ENCODE results near the gene TRABD2B.

The TRABD2B gene

DNA sequence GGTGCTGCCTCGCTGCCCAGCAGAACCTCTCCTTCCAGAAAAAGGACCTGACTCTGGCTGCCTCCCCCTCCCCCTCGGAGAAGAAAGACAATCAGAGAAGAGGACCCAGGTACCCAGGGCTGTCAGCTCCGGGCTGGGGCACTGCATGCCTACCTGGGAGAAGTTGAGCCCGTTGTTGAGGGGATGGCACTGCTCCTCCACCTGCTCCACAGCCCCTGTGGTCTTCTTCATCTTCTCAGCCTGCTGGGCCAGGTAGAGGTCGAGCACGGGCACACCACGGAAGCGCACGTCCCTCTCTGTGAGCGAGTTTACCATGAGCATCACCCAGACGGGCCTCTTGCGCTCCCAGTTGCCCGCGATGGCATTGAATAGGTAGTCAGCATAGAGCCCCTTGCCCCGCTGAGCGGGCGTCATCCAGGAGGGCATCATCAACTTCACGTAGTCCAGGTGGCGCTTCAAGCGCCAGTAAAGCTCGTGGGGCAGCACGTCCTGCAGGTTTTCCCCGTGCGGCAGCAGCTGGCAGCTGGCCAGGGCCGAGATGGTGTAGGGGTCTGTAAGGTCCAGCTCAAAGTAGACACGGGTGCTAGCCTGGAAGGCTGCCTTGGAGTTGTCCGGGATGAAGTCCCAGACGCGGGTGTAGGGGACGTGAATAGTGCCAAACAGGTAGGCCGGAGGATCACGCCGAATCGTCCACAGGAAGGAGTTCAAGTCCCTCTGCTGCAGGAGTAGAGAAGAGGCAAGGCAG is 3.1 kb downstream of the TRABD2B start:
- no peak for DNase-seq (ENCODE audit: low read depth in 1 of 2, low spot score in 1 of 2)

DNA sequence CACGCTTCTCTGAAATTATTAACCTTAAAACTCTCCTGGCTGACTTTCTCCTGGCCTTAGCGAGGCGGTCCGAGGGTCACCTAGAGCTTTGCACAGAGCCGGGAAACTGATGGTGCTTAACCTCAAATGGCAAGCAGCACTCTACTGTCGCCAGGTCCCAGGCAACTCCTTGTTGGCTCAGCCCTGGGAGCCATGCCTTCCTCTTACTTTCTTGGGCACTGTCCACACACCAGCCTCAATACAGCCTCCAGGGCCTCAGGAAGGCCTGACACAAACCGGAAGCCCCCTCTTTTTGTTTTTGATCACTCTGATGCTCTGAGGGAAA is 3.8 kb downstream of the TRABD2B start:
- DNase-seq (ENCODE audit: low read depth in 1 of 2, low spot score in 1 of 2): no peak

DNA sequence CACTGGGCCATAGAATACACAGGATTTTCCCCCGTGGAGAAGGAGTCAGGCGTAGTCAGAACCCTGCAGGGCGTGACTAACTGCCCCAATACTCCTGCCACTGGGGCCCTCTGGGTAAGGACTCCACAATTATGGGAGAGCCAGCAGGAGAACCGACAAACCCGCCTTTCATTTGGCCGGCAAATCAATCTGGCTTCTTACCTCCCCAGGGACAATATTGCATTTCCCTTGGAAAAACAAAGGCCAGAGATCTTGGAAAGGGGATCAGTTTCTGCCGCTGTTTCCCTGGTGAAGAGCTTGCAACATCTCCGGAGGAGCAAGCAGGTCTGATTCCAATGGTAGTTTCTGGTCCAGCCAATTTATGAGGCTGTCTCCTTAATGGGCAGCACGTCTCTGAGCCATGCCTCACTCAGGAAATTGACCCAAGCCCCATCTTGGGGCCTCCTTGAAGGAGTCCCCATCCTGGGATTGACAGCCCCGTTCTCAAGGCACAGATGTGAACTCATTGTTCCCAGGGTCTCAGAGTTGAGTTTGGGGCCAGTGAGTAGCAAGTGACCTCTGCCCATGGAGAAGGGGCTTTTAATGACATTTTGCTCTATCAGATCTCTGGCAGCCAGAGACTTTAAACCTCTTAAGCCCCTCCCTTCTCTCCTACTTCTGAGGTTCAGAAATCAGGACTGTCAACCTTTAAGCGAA is 4.3 kb downstream of the TRABD2B start:
- DNase-seq (ENCODE audit: low read depth in 1 of 2, low spot score in 1 of 2): no peak

DNA sequence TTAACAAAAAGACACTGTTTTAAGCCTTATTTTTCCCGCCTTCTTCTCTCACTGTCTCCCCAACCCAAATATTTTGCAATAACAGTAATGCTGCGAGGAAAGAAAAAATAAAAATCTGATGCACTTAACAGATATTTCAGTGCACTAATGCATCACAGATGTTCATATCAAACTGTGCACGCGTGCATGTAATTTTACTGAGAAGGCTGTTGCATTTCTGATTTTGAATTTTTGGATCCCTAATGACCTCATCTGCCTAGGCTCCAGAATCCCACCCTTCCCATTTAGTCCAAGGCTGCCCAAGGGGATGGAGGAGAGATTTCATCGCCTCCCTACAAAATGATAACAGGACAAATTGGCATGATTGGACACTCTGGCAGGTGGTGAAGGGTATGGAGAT is 5.5 kb downstream of the TRABD2B start:
- DNase-seq (ENCODE audit: low read depth in 1 of 2, low spot score in 1 of 2): no peak

DNA sequence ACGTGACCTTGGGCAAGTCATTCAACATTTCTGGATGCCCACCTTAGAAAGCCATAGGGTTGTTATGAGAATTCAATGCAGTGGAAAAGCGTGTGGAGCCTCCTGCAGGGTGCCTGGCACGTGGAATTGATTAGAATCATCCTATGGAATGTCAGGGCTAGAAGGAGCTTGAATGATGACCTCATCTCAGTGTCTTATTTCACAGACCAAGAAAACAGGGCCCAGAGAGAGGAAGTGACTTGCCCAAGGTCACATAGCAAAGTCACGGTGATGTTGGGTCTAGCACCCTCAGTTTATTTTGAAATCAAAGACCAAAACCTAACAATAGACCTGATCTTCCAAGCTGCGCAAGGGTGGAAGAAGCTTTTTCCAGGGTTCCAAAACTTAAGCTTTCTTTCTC is 6.0 kb downstream of the TRABD2B start:
- DNase-seq (ENCODE audit: low read depth in 1 of 2, low spot score in 1 of 2): no peak

DNA sequence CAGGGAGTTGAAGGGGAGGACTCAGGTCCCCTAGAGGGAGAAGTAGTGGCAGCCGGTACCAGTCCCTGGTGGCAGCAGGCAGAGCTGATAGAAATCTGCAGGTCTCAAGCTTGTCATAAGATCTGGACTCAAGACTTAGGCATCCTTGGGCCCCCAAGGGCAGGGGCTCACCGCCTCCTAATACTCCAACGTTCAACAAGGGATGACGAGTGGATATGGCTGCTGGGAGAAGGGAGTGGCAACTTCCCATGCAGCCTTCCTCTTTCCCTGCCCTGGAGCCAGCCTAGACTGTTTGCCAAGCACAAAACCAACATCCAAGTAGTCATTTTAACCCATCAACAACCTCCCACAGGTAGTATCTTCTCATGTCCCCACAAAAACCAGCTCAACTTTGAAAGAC is 6.9 kb downstream of the TRABD2B start:
- no peak for DNase-seq (ENCODE audit: low read depth in 1 of 2, low spot score in 1 of 2)

DNA sequence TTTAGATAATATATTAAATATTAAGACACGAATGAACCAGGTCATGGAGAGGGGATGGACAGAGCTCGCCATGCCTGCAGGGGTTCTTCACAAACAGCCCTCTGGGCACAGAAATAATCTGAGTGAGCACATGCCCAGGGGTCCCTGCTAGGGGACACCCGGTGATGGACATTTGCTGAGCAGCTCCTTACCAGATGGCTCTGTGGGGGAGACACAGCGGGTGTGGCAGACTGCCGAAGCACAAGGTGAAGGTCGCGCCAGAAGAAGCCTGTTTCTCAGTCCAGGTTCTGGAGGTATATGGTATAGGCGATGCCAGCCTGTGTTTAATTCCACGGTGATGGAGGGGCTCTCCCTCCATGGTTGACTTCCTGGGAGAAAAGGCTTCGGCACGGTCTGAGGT is 9.6 kb downstream of the TRABD2B start:
- DNase-seq (ENCODE audit: low read depth in 1 of 2, low spot score in 1 of 2): no peak

DNA sequence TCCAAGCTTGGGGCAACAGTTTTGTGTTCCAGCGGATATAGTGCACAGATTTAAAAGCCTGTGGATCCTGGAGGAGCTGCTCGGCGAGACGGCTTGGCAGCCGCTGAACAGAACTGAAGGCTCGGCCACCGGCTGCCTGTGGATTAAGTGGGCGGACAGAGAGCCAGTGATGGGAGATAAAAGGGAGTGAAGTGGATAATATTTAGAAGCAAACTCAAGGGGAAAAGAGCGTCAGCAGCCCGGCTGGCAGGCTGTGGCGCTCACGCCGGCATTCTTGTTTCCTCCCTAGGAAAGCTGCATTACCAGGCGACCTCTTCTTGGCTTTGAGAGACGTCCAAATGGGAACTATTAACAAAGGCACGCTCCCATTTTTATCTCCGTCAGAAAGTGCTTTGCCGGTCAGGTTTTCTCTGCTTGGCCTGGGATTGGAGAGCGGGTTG is 10.4 kb downstream of the TRABD2B start:
- no peak for DNase-seq (ENCODE audit: low read depth in 1 of 2, low spot score in 1 of 2)

DNA sequence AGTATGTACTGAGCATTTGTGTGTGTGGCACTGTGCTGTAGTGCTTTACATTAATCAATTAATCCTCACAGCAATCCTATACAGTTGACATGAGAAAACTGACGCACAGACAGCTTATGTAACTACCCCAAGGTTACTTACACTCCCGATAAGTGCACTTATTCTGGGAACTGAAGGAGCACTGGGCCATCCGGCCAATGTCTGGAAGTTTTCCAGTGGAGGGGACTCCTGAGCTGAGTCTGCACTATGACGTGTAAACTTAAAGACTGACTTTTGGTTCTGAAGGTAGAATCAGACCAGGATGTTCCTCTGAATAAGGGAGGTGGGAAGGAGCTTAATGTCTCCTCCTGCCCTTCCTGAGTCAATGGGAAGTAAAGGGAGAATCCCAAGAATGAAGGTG is 12.2 kb downstream of the TRABD2B start:
- no peak for DNase-seq (ENCODE audit: low read depth in 1 of 2, low spot score in 1 of 2)

DNA sequence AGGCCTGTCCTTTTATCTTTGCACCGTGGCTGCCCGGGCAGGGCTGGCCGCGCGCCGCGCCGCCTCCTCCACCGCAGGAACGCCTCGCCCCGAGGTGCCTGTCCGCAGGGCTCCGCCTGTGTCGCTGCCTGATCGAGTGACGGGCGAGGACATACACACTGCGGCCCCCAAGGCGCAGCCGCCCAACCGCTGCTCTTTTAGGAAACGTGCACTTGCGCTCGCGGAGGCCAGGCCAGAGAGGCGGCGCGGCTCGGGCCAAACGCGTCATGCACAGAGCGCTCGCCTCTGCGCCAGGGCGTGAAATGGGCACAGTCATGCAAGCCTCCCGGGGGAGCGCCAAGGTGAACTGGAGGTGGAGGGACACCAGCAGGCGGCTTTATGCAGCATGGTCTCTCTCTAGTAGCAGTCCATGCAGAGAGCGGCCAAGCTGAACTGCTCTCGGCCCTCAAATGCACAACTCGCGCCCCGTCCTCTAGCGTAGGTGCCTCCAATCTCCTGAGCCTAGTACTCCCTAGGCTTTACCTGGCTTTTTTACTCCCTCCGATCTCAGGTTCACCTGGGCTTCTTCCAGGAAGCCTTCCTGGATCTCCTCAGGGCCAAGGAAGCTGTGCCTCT is 12.9 kb downstream of the TRABD2B start:
- no peak for DNase-seq (ENCODE audit: low read depth in 1 of 2, low spot score in 1 of 2)

DNA sequence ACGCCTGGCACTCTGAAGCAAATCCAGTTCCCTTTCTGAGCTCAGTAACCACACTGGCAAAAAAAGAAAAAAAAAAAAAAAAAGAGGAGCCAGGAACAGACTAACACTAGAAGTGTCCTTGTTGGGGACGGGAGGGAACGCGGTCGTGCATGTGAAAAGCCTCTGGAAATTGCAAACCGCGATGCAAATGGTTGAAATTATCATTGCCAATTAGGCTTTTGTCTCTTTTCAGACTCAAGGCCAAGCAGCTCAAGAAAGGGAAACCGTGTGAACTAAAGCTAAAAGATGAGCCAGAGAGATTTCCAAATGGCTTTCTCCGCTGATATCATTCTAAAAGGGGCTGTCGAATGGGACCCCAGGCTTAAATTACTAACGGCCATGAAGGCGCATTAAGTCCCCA is 13.5 kb downstream of the TRABD2B start:
- no peak for DNase-seq (ENCODE audit: low read depth in 1 of 2, low spot score in 1 of 2)

DNA sequence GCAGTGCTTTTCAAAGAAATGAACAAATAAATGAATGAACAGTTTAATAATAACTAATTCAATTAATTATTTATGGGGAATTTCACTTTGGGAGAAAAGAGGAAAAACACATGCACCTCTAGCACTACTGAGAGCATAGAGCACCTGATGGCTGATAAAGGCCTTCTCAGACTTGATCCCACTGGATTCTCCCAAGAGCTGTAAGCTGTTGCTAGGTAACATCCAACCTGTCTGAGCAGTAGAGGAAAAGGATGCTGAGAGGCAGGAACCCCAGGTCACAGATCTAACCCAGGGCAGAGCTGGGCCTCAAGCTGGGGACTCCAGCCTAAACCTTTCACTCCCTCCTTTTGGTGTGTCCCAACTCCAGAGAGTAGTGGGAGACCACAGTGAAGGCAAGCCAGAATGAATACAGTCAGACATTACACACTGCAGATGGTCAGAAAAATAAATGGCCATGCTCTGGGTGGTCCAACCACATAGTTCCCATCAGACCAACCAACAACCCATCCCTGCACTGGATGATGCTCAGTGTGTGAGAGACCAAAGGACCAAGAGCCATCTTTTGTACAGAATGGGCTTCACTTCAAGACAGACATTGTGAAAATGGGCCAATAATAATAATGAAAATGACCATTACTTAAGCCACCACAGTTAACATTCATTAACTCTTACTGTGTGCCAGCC is 15.4 kb downstream of the TRABD2B start:
- DNase-seq (ENCODE audit: low read depth in 1 of 2, low spot score in 1 of 2): no peak

DNA sequence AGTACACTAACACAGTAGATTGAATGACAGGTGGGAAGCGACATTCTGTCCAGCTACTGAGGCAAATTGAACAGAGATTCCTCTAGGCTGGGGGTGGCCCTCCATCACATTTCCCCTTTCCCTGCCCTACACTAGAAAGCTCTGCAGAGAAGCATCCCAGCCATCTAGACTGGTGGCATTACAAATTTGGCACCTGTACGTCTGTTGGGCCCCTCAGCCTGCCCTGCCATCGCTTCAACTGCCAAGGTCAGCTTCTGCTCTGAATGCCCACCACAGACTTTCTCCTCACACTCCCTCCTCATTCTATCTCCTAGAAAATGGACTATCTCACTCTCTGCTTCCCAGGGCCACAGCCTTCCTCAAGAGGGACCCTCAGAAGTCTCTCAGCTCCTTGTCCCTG is 16.7 kb downstream of the TRABD2B start:
- no peak for DNase-seq (ENCODE audit: low read depth in 1 of 2, low spot score in 1 of 2)

DNA sequence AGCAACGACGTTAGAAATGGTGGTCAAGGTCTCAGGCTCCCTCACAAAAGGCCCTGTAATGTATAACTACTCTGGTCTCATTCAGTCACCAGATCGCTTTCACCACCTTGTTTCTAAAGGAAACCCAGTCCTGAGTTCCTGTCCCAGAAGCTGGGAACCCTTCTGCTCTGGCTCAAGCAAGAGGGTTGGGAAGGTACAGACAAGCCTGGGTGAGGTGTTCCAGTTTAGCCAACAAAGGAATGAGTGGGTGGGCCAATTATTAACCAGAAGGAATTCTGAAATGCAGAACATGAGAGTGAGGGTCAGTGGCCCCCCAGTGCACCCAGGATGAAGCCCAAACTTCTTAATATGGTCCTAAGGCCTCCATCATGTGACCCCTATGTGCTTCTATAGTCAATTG is 17.5 kb downstream of the TRABD2B start:
- DNase-seq (ENCODE audit: low read depth in 1 of 2, low spot score in 1 of 2): no peak

DNA sequence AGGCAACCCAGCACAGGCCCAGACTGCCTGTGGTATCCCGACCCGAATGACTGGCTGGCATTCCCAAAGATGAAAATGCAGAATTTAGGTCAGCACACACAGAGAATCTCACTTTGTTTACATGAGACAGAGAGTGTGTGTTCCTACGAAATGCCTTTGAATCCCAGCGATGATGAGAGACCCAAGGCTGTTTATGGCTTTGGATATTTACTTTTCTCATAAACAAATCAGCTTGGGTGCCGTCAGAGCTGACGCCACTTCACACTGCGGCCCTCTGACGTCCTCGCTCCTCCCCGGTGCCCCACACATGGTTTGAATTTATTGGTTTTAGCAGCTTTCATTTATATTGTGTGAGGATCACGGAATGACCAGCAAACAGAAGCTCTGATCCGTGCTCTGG is 18.7 kb downstream of the TRABD2B start:
- no peak for DNase-seq (ENCODE audit: low read depth in 1 of 2, low spot score in 1 of 2)

DNA sequence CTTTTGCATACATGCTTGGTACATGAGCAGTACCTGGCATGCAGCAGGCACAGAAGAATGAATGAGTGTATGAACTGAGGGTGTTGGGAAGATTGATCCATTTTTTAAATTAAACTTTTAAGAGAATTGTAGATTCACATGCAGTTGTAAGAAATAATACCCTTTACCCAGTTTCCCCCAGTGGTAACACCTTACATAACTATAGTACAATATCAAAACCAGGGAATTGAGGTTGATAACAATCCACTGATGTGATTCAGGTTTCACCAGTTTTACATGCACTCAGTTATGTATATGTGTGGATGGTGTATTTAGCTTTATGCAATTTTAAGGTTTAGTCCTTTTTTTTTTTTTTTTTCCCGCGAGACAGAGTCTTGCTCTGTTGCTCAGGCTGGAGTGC is 20.5 kb downstream of the TRABD2B start:
- DNase-seq (ENCODE audit: low read depth in 1 of 2, low spot score in 1 of 2): no peak

DNA sequence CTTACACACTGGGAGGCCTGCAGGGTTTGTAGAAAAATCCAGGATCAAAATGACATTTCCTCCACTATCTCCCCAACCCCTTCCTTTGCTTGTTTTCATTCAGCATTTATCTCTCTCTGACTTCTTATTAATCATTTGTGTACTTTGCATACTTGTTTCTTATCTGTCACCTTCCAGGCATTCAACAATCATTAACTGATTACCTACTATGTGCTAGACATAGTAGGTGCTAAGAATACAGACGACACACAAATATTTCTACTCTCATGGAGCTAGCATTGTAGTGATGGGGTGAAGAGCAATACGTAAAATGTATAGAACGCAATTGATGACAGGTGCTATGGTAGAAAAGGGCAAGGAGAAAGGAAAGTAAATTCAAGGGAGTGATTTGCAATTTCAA is 20.9 kb downstream of the TRABD2B start:
- no peak for DNase-seq (ENCODE audit: low read depth in 1 of 2, low spot score in 1 of 2)

DNA sequence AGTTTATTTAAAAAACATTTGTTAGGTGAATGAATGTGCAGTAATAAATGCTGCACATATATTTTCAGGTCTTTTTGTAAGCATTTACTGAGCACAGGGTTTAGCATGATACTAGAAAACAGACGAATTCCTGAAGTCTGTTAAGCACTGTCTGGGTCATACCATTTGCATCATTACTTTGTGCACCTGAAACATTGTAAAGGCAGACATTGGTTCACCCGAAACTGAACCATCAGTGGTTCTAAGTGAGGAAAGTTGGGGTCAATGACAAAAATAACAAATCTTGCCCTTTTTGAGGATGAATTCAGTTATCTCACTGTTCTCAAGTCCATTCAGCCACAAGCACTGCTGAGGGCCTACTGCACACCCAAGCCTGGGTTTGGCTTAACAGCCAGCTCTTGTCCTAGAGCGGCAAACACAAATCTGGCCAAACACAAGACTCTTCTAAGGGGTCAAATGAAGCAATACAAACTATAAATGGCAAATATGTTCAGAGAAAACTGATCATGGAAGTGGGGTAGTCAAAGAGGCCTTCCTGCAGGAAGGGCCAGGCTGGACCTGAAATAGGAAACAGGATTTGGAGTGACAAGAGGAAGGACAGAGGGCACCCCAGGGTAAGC is 21.8 kb downstream of the TRABD2B start:
- DNase-seq (ENCODE audit: low read depth in 1 of 2, low spot score in 1 of 2): no peak

DNA sequence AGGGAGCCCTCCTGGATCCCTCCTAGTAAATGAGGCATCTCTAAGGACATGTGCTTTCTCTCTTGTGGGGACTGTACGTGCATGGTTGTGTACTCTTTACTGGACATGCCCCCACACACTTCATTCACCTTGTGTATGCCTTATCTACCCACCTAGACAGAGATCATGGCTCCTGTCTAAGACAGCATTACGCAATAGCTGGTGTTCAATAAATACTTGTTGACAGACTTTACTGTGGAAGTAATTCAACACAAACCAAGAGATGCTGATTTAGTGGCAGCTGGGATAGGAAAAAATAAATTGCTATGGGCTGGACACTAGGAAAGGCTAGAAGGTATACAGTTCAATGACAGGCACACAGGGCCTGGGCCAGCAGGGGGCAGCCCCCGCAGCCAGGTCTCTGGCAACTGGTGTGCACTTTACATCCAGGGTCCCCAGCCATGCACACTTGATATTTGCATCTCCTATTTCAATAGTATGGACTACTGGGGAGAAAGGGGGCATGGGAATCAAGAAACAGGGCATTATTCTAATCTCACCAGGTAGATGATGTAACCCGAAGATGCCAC is 24.2 kb downstream of the TRABD2B start:
- no peak for DNase-seq (ENCODE audit: low read depth in 1 of 2, low spot score in 1 of 2)

DNA sequence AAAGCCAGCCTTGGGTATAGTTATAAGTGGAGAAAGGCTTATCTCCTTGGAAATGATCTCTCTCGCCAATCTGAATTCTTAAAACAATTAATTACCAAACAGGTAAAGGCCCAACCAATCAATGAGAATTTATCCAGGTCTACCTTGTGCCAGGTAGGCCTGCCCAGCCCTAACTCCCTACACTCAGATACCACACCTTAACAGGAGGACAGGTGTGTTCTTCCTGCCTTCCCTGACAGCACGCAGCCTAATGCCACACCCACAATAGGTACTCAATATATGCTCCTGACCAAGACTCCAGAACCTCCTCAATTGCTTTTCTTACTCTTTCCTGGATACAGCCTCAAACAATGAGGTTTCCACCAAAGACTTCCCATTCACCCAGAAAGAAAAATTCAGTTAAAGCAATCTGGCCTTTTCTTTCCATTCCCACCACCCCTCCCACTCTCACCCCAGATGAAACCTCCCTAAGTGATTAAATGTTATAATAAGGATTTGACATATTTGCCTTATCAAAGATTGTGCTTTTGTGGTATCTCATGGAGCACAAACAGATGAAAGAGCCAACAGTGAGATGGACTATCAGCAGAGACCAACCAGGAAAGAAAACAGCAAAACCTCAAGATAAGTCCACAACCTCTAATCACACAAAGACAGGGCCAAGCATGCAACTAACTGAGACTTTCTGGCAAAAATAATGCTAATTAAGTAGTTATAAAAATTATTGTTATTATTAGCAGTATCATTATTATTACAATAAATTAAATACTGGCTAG is 25.6 kb downstream of the TRABD2B start:
- no peak for DNase-seq (ENCODE audit: low read depth in 1 of 2, low spot score in 1 of 2)

DNA sequence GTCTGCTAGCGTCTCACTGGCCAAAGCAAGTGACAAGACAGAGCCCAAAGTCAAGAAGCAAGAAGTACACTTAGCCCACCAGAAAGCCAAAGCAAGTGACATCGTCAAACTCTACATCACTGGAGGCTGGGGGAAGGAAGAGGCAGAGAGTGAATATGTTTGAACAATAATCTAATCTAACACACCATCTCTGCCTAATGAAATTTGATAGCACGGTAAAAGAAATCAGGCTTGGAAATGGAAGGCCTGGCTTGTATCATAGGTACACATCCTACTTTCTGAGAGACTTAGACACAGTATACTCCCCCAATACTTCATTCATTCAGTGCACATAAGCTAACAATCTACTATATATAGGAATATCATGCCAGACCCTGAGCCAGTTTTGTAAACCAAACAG is 26.3 kb downstream of the TRABD2B start:
- no peak for DNase-seq (ENCODE audit: low read depth in 1 of 2, low spot score in 1 of 2)
